WTC11 (cell line): ENCODE measurements around the gene KBTBD13. TPM values are rescaled to one million over a fixed set of nuclear protein-coding genes. Genes with fewer than 3 reads are reported as not detected.

Source experiments
- ATAC-seq: fragments of 200-7000 bp; cut with Tn5 transposase; 2 replicates; pipeline ENCODE4 v1.10.0; 2021; ENCODE audit warnings: mild to moderate bottlenecking, moderate library complexity
- CTCF ChIA-PET: fragments of 300-600 bp; sonication (Branson Sonifier 250); formaldehyde crosslinking; loops from one replicate; lab custom pipeline; 2021; ENCODE audit warnings: antibody characterized with exemption; lab: Charles Lee
- POLR2A ChIA-PET: fragments of 350-600 bp; sonication (Branson Sonifier 250); formaldehyde crosslinking; loops from one replicate; lab custom pipeline; 2021; ENCODE audit warnings: antibody characterized with exemption; lab: Charles Lee
- DNase-seq: peaks from one replicate; pipeline ENCODE4 v3.0.0; 2021; ENCODE audit warnings: low spot score
- H3K27ac Mint-ChIP-seq: 2 replicates; pipeline ENCODE4 v1.8.0; 2021; ENCODE audit warnings: mixed read lengths
- H3K27me3 Mint-ChIP-seq: 2 replicates; pipeline ENCODE4 v1.8.0; 2021; ENCODE audit warnings: low read depth, mild to moderate bottlenecking, moderate library complexity, mixed read lengths
- H3K36me3 Mint-ChIP-seq: 2 replicates; pipeline ENCODE4 v1.8.0; 2021; ENCODE audit warnings: mixed read lengths
- H3K4me1 Mint-ChIP-seq: 2 replicates; pipeline ENCODE4 v1.8.0; 2022; ENCODE audit warnings: mixed read lengths
- H3K4me3 Mint-ChIP-seq: 2 replicates; pipeline ENCODE4 v1.8.0; 2021; ENCODE audit warnings: mild to moderate bottlenecking, moderate library complexity, mixed read lengths
- H3K9me3 Mint-ChIP-seq: 2 replicates; pipeline ENCODE4 v1.8.0; 2021; ENCODE audit warnings: mixed read lengths
- AFF4 ChIP-seq: sonication (generic); formaldehyde crosslinking; IDR thresholded peaks from 2 replicates; pipeline ENCODE4 v1.8.1; 2023; ENCODE audit warnings: mild to moderate bottlenecking, missing genetic modification reagents, borderline replicate concordance
- ATF1 ChIP-seq: sonication (generic); formaldehyde crosslinking; IDR thresholded peaks from 2 replicates; pipeline ENCODE4 v1.8.1; 2023; ENCODE audit warnings: mild to moderate bottlenecking, moderate library complexity, missing genetic modification reagents
- ATF2 ChIP-seq: sonication (generic); formaldehyde crosslinking; IDR thresholded peaks from 2 replicates; pipeline ENCODE4 v1.8.1; 2022; ENCODE audit warnings: low read depth, missing genetic modification reagents, borderline replicate concordance
- ATF6 ChIP-seq: sonication (generic); formaldehyde crosslinking; IDR thresholded peaks from 2 replicates; pipeline ENCODE4 v1.8.1; 2023; ENCODE audit warnings: mild to moderate bottlenecking, missing genetic modification reagents
- ELF4 ChIP-seq: sonication (generic); formaldehyde crosslinking; IDR thresholded peaks from 2 replicates; pipeline ENCODE4 v1.8.1; 2022; ENCODE audit warnings: low read depth, mild to moderate bottlenecking, moderate library complexity, missing genetic modification reagents
- ETV6 ChIP-seq: sonication (generic); formaldehyde crosslinking; IDR thresholded peaks from 2 replicates; pipeline ENCODE4 v1.8.1; 2022; ENCODE audit warnings: mild to moderate bottlenecking, missing genetic modification reagents
- GRHL2 ChIP-seq: fragments of 250-450 bp; sonication (Bioruptor Pico); IDR thresholded peaks from 2 replicates; pipeline ENCODE4 v1.8.0; 2022; ENCODE audit warnings: mild to moderate bottlenecking, moderate library complexity; ENCODE audit not compliant: insufficient replicate concordance, severe bottlenecking
- JAZF1 ChIP-seq: fragments of 250-450 bp; sonication (Bioruptor Pico); IDR thresholded peaks from 2 replicates; pipeline ENCODE4 v1.9.0; 2021; ENCODE audit warnings: moderate library complexity, mild to moderate bottlenecking, inconsistent platforms
- KAT7 ChIP-seq: sonication (generic); formaldehyde crosslinking; IDR thresholded peaks from 2 replicates; pipeline ENCODE4 v1.8.1; 2023; ENCODE audit warnings: missing genetic modification reagents, mild to moderate bottlenecking, borderline replicate concordance
- MXD4 ChIP-seq: fragments of 250-450 bp; sonication (Bioruptor Pico); IDR thresholded peaks from 2 replicates; pipeline ENCODE4 v1.8.0; 2021; ENCODE audit warnings: mild to moderate bottlenecking, moderate library complexity, borderline replicate concordance
- MYBL2 ChIP-seq: sonication (generic); formaldehyde crosslinking; IDR thresholded peaks from 2 replicates; pipeline ENCODE4 v1.8.1; 2023; ENCODE audit warnings: mild to moderate bottlenecking, moderate library complexity, missing genetic modification reagents
- NFATC4 ChIP-seq: fragments of 250-450 bp; sonication (Bioruptor Pico); IDR thresholded peaks from 2 replicates; pipeline ENCODE4 v1.9.0; 2021; ENCODE audit warnings: mild to moderate bottlenecking
- TEAD1 ChIP-seq: sonication (generic); formaldehyde crosslinking; IDR thresholded peaks from 2 replicates; pipeline ENCODE4 v1.8.0; 2022; ENCODE audit warnings: mild to moderate bottlenecking, missing genetic modification reagents
- USF1 ChIP-seq: sonication (generic); formaldehyde crosslinking; IDR thresholded peaks from 2 replicates; pipeline ENCODE4 v1.8.0; 2022; ENCODE audit warnings: mild to moderate bottlenecking, missing genetic modification reagents
- USF2 ChIP-seq: sonication (generic); formaldehyde crosslinking; IDR thresholded peaks from 2 replicates; pipeline ENCODE4 v1.8.1; 2023; ENCODE audit warnings: mild to moderate bottlenecking, missing genetic modification reagents, moderate library complexity
- ZBTB21 ChIP-seq: sonication (generic); formaldehyde crosslinking; IDR thresholded peaks from 2 replicates; pipeline ENCODE4 v1.8.1; 2023; ENCODE audit warnings: mild to moderate bottlenecking, missing genetic modification reagents, borderline replicate concordance
- ZNF121 ChIP-seq: sonication (generic); formaldehyde crosslinking; IDR thresholded peaks from 2 replicates; pipeline ENCODE4 v1.8.0; 2023; ENCODE audit warnings: missing genetic modification reagents
- ZNF232 ChIP-seq: sonication (generic); formaldehyde crosslinking; IDR thresholded peaks from 2 replicates; pipeline ENCODE4 v1.8.0; 2022; ENCODE audit warnings: mild to moderate bottlenecking, missing genetic modification reagents
- ZNF512 ChIP-seq: sonication (generic); formaldehyde crosslinking; IDR thresholded peaks from 2 replicates; pipeline ENCODE4 v1.8.1; 2022; ENCODE audit warnings: missing genetic modification reagents, borderline replicate concordance
- total RNA-seq: library from RNA; stranded (reverse); gene quantifications from 3 replicates; pipeline ENCODE4 v1.2.3, GENCODE V29; 2021

The KBTBD13 gene
- total RNA-seq, 1 experiment from 2014 or later = not detected

GRCh38 chr15:65081270-65081669, 4.7 kb downstream of the KBTBD13 start:
- H3K36me3 Mint-ChIP-seq = no peaks in the 10 kb centered on the region
- CTCF ChIA-PET = interaction anchor here (1.2 to 15.1 kb wide), 4 partner anchors 13 to 48 kb away, joined by 4 to 308 read pairs (median 146); partner anchors contain the start of gene RASL12
- TF ChIP-seq ZNF121 (CRISPR knock-in tag) (no peak), ATF6 (CRISPR knock-in tag) (no peak), USF2 (CRISPR knock-in tag) (peak; percentile 45), AFF4 (no peak)
- TF ChIP-seq, all 79 proteins: peak for 1
- Mint-ChIP-seq H3K4me3 (no peak overlapping the region), H3K4me1 (peaks cover 65% of the 10 kb centered on the region), H3K27me3 (peaks cover 22% of the 10 kb centered on the region), H3K9me3 (no peaks in the 10 kb centered on the region), H3K27ac (no peak overlapping the region)
- POLR2A ChIA-PET = no interaction called here
- no peak for DNase-seq
- no peak for ATAC-seq

- Mint-ChIP-seq H3K36me3 (no peaks in the 10 kb centered on the region), H3K27ac (no peak overlapping the region), H3K9me3 (no peaks in the 10 kb centered on the region), H3K4me1 (peaks cover 67% of the 10 kb centered on the region), H3K27me3 (peaks cover 22% of the 10 kb centered on the region), H3K4me3 (no peak overlapping the region)
- TF ChIP-seq MYBL2 (CRISPR knock-in tag) = no peak
- no peak for TF ChIP-seq ZBTB21 (CRISPR knock-in tag)
- TF ChIP-seq USF1 (CRISPR knock-in tag) = no peak
- TF ChIP-seq JAZF1 (CRISPR knock-in tag) = no peak
- TF ChIP-seq MXD4 (CRISPR knock-in tag) = no peak
- no peak for TF ChIP-seq ELF4
- TF ChIP-seq TEAD1 = no peak
- TF ChIP-seq KAT7 (CRISPR knock-in tag) = no peak
- TF ChIP-seq ATF2 = no peak
- no peak for TF ChIP-seq ATF1 (CRISPR knock-in tag)
- TF ChIP-seq GRHL2 = no peak
- no peak for TF ChIP-seq ETV6 (CRISPR knock-in tag)
- TF ChIP-seq NFATC4 (CRISPR knock-in tag) = no peak
- no peak for TF ChIP-seq ZNF512 (CRISPR knock-in tag)
- no peak for TF ChIP-seq ZNF232 (CRISPR knock-in tag)
- no peak for ATAC-seq
- POLR2A ChIA-PET = interaction anchor here (2.1 kb wide), 1 partner anchor 15 kb away, joined by 11 read pairs; the partner anchor contains the start of gene RASL12
- CTCF ChIA-PET = interaction anchor here (1.2 to 15.1 kb wide), 6 partner anchors 14 to 73 kb away, joined by 3 to 308 read pairs (median 54); partner anchors contain the start of gene RASL12
- DNase-seq = no peak
These were observed 5.2 kb downstream of the KBTBD13 start for GRCh38 chr15:65081758-65082157.
